BLaER1 (cell line): ENCODE measurements around the gene BCAR3.
A peak's percentile ranks its signal among the peaks of the same experiment; 100 is the strongest.
"Not testable (repeated sequence)": the region's sequence is repeated elsewhere in the genome, so short reads cannot be mapped to it uniquely, and the experiment has no call there.

Experiments
- H3K27ac ChIP-seq: shearing (Covaris generic); formaldehyde crosslinking; 2 replicates; pipeline ENCODE4 v1.8.1; 2022
- H3K27me3 ChIP-seq: shearing (Covaris generic); formaldehyde crosslinking; 2 replicates; pipeline ENCODE4 v1.8.1; 2022
- H3K36me3 ChIP-seq: shearing (Covaris generic); formaldehyde crosslinking; 2 replicates; pipeline ENCODE4 v1.8.1; 2022
- H3K4me1 ChIP-seq: shearing (Covaris generic); formaldehyde crosslinking; 2 replicates; pipeline ENCODE4 v1.8.1; 2022
- H3K4me2 ChIP-seq: shearing (Covaris generic); formaldehyde crosslinking; 2 replicates; pipeline ENCODE4 v1.8.1; 2022
- H3K4me3 ChIP-seq: shearing (Covaris generic); formaldehyde crosslinking; 2 replicates; pipeline ENCODE4 v1.8.1; 2022
- H3K9ac ChIP-seq: shearing (Covaris generic); formaldehyde crosslinking; 2 replicates; pipeline ENCODE4 v1.8.1; 2022
- H3K9me3 ChIP-seq: shearing (Covaris generic); formaldehyde crosslinking; 2 replicates; pipeline ENCODE4 v1.8.1; 2022
- H4K20me1 ChIP-seq: shearing (Covaris generic); formaldehyde crosslinking; 2 replicates; pipeline ENCODE4 v1.8.1; 2022
- Cebpa-rat ChIP-seq: shearing (Covaris generic); IDR thresholded peaks from 2 replicates; pipeline ENCODE4 v1.8.1; 2022

Gene BCAR3

GRCh38 chr1:93598396-93598795 is 83.2 kb downstream of the BCAR3 start:
- no peak for TF ChIP-seq Cebpa-rat
- Histone ChIP-seq H4K20me1 (peaks cover 100% of the 10 kb centered on the region), H3K36me3 (peaks cover 68% of the 10 kb centered on the region), H3K27me3 (no peaks in the 10 kb centered on the region), H3K27ac (no peak overlapping the region), H3K4me3 (no peak overlapping the region), H3K4me1 (no peaks in the 10 kb centered on the region), H3K4me2 (no peak overlapping the region), H3K9ac (no peak overlapping the region), H3K9me3 (peaks cover 5% of the 10 kb centered on the region; the same call in 1 of the 2 replicates)

- Histone ChIP-seq H3K4me3 (no peak overlapping the region), H3K4me2 (no peak overlapping the region), H3K27me3 (no peaks in the 10 kb centered on the region), H3K27ac (no peak overlapping the region), H3K9ac (no peak overlapping the region), H3K9me3 (no peaks in the 10 kb centered on the region), H4K20me1 (peaks cover 100% of the 10 kb centered on the region), H3K4me1 (no peaks in the 10 kb centered on the region; the same call in 1 of the 2 replicates), H3K36me3 (peaks cover 70% of the 10 kb centered on the region)
- no peak for TF ChIP-seq Cebpa-rat
These were observed 83.9 kb downstream of the BCAR3 start for GRCh38 chr1:93597709-93598108.

GRCh38 chr1:93596329-93597089 is 85.1 kb downstream of the BCAR3 start:
- H3K9me3 ChIP-seq = no peaks in the 10 kb centered on the region
- H4K20me1 ChIP-seq = peaks cover 100% of the 10 kb centered on the region
- H3K4me3 ChIP-seq = no peak overlapping the region
- peaks cover 74% of the 10 kb centered on the region for H3K36me3 ChIP-seq
- TF ChIP-seq Cebpa-rat = no peak
- no peak overlapping the region for H3K4me2 ChIP-seq
- peaks cover 12% of the 10 kb centered on the region for H3K4me1 ChIP-seq
- H3K9ac ChIP-seq = no peak overlapping the region
- no peak overlapping the region for H3K27ac ChIP-seq
- no peaks in the 10 kb centered on the region for H3K27me3 ChIP-seq

- H3K4me2 ChIP-seq = no peak overlapping the region
- H3K9me3 ChIP-seq = no peaks in the 10 kb centered on the region
- no peak overlapping the region for H3K9ac ChIP-seq
- peaks cover 98% of the 10 kb centered on the region for H4K20me1 ChIP-seq
- no peaks in the 10 kb centered on the region for H3K27me3 ChIP-seq
- no peak for TF ChIP-seq Cebpa-rat
- H3K4me1 ChIP-seq = peaks cover 16% of the 10 kb centered on the region
- H3K27ac ChIP-seq = no peak overlapping the region
- no peak overlapping the region for H3K4me3 ChIP-seq
- peaks cover 77% of the 10 kb centered on the region for H3K36me3 ChIP-seq
These were observed 85.9 kb downstream of the BCAR3 start for GRCh38 chr1:93595743-93596142.

GRCh38 chr1:93595266-93595665 is 86.4 kb downstream of the BCAR3 start:
- Histone ChIP-seq H3K4me1 (peaks cover 16% of the 10 kb centered on the region), H3K4me3 (no peak overlapping the region), H4K20me1 (peaks cover 98% of the 10 kb centered on the region), H3K9me3 (no peaks in the 10 kb centered on the region), H3K27me3 (no peaks in the 10 kb centered on the region), H3K4me2 (no peak overlapping the region), H3K9ac (no peak overlapping the region), H3K36me3 (peaks cover 77% of the 10 kb centered on the region), H3K27ac (no peak overlapping the region)
- TF ChIP-seq Cebpa-rat = no peak

- no peak overlapping the region for H3K27ac ChIP-seq
- no peaks in the 10 kb centered on the region for H3K9me3 ChIP-seq
- H3K9ac ChIP-seq = no peak overlapping the region
- H3K4me2 ChIP-seq = no peak overlapping the region
- peaks cover 16% of the 10 kb centered on the region for H3K4me1 ChIP-seq
- TF ChIP-seq Cebpa-rat = no peak
- no peak overlapping the region for H3K4me3 ChIP-seq
- H3K27me3 ChIP-seq = no peaks in the 10 kb centered on the region
- H3K36me3 ChIP-seq = peaks cover 84% of the 10 kb centered on the region
- H4K20me1 ChIP-seq = peaks cover 98% of the 10 kb centered on the region
These were observed 87.1 kb downstream of the BCAR3 start for GRCh38 chr1:93594603-93594880.

- Histone ChIP-seq H3K4me2 (no peak overlapping the region), H3K27me3 (no peaks in the 10 kb centered on the region), H3K4me1 (peaks cover 18% of the 10 kb centered on the region), H3K4me3 (no peak overlapping the region), H3K36me3 (peaks cover 86% of the 10 kb centered on the region), H3K27ac (no peak overlapping the region), H3K9me3 (no peaks in the 10 kb centered on the region), H4K20me1 (peaks cover 98% of the 10 kb centered on the region), H3K9ac (no peak overlapping the region)
- TF ChIP-seq Cebpa-rat = no peak
These were observed 87.6 kb downstream of the BCAR3 start for GRCh38 chr1:93593854-93594602.

- H3K27ac ChIP-seq = no peak overlapping the region
- H4K20me1 ChIP-seq = peaks cover 98% of the 10 kb centered on the region
- no peaks in the 10 kb centered on the region for H3K9me3 ChIP-seq
- no peaks in the 10 kb centered on the region for H3K27me3 ChIP-seq
- H3K4me2 ChIP-seq = no peak overlapping the region
- peaks cover 28% of the 10 kb centered on the region for H3K4me1 ChIP-seq
- no peak overlapping the region for H3K4me3 ChIP-seq
- TF ChIP-seq Cebpa-rat = no peak
- H3K36me3 ChIP-seq = peaks cover 86% of the 10 kb centered on the region
- H3K9ac ChIP-seq = no peak overlapping the region
These were observed 89.1 kb downstream of the BCAR3 start for GRCh38 chr1:93592551-93592949.

GRCh38 chr1:93591676-93592550 is 89.7 kb downstream of the BCAR3 start:
- Histone ChIP-seq H3K27ac (no peak overlapping the region), H4K20me1 (peaks cover 94% of the 10 kb centered on the region), H3K36me3 (peaks cover 87% of the 10 kb centered on the region), H3K9me3 (no peaks in the 10 kb centered on the region), H3K27me3 (no peaks in the 10 kb centered on the region), H3K9ac (no peak overlapping the region), H3K4me3 (no peak overlapping the region), H3K4me1 (peaks cover 28% of the 10 kb centered on the region), H3K4me2 (peak overlapping the region; percentile 30)
- TF ChIP-seq Cebpa-rat = no peak

GRCh38 chr1:93591291-93591675 is 90.4 kb downstream of the BCAR3 start:
- H3K4me3 ChIP-seq, H3K9ac ChIP-seq, H3K27me3 ChIP-seq, H3K9me3 ChIP-seq, H3K27ac ChIP-seq: not testable (repeated sequence)
- Histone ChIP-seq H3K4me1 (peaks cover 28% of the 10 kb centered on the region), H3K36me3 (peaks cover 87% of the 10 kb centered on the region), H4K20me1 (peaks cover 87% of the 10 kb centered on the region), H3K4me2 (peak overlapping the region; percentile 30)
